Left lung (tissue), 10 donors: Measurements from ENCODE around the gene AMH. TPM values are rescaled to one million over a fixed set of nuclear protein-coding genes. Genes with fewer than 3 reads are reported as not detected.

Source experiments
- ATAC-seq: fragments of 200-7000 bp; cut with Tn5 transposase; one replicate; pipeline ENCODE4 v1.9.1; 2020; ENCODE audit warnings: moderate library complexity
- DNase-seq, 4 donors: peaks; one replicate each; pipeline ENCODE4 v3.0.0-alpha.2; 2013 to 2020
- H3K27ac ChIP-seq, 2 donors: fragments of 200-600 bp; sonication (generic) in 1 of 2; one replicate each; pipeline versions ENCODE4 v1.5.0 to v1.8.0; 2020 to 2021
- H3K27me3 ChIP-seq, 2 donors: fragments of 200-600 bp; sonication (generic) in 1 of 2; one replicate each; pipeline versions ENCODE4 v1.5.0 to v1.8.0; 2020 to 2021
- H3K36me3 ChIP-seq, 2 donors: fragments of 200-600 bp; sonication (generic) in 1 of 2; one replicate each; pipeline versions ENCODE4 v1.5.0 to v1.8.0; 2020 to 2021
- H3K4me1 ChIP-seq, 2 donors: fragments of 200-600 bp; one replicate each; pipeline ENCODE4 v1.8.0; 2021
- H3K4me3 ChIP-seq, 2 donors: fragments of 200-600 bp; sonication (generic) in 1 of 2; one replicate each; pipeline versions ENCODE4 v1.5.0 to v1.8.0; 2020 to 2021; ENCODE audit warnings: mild to moderate bottlenecking in 1 of 2
- H3K9me3 ChIP-seq, 2 donors: fragments of 200-600 bp; sonication (generic) in 1 of 2; one replicate each; pipeline versions ENCODE4 v1.5.0 to v1.8.0; 2020 to 2021
- CTCF ChIP-seq, 2 donors: fragments of 200-600 bp; sonication (generic) in 1 of 2; IDR thresholded peaks; one replicate each; pipeline versions ENCODE4 v1.5.0 to v1.8.0; 2021; ENCODE audit warnings: antibody characterized with exemption in 2 of 2
- intact Hi-C, 2 donors: fragments of 100-400 bp; cut with DNase I; formaldehyde crosslinking; loops; one replicate each; pipeline versions ENCODE4 v1.11.2 to v1.14.2; 2022
- polyA plus RNA-seq, 6 donors: library from polyadenylated mRNA; unstranded; fragments of 120-200 nt; gene quantifications; one replicate each; pipeline ENCODE4 v1.2.1, GENCODE V29; 2013; ENCODE audit not compliant: insufficient read length in 6 of 6
- total RNA-seq, 2 donors: library from RNA; stranded (reverse); fragmentation: NEBNext Ultra II Directional; extraction: Animal tissue kit (Norgen Biotek cat#: 25700); gene quantifications; one replicate each; pipeline ENCODE4 v1.2.1, GENCODE V29; 2021
- donor health status: DM: no; HTN: yes; CAD: no.
- donor health status: DM: no; HTN: no; CAD: no.

The AMH gene
- total and polyA plus RNA-seq, 8 donors, result 0.13 to 3.7 (median 1.2) TPM

GRCh38 chr19:2270423-2271233, 21.5 kb downstream of the AMH start:
- peak overlapping the region; percentile 91 to 99 for H3K27ac ChIP-seq
- H3K36me3 ChIP-seq, result peaks cover 0 to 34% of the 10 kb centered on the region in 2 donors
- peaks cover 49 to 80% of the 10 kb centered on the region in 2 donors for H3K4me1 ChIP-seq
- ATAC-seq, result peak; percentile 47
- peak overlapping the region; percentile 98 to 99 for H3K4me3 ChIP-seq
- peak; percentile 68 to 96 (median 90) for DNase-seq
- no peaks in the 10 kb centered on the region for H3K27me3 ChIP-seq
- intact Hi-C loops, result loop anchor here (5.0 to 10.0 kb wide), 2 partner anchors 33 to 114 kb away; partner anchors contain the start of genes PLEKHJ1 (in 2 of the 2) and SF3A2 (in 2 of the 2)
- TF ChIP-seq CTCF (IDR thresholded peaks at IDR 0.05), result no peak
- no peaks in the 10 kb centered on the region for H3K9me3 ChIP-seq

- H3K4me1 ChIP-seq, result peaks cover 48 to 81% of the 10 kb centered on the region in 2 donors
- no peak for ATAC-seq
Measured at GRCh38 chr19:2271234-2272103, 22.3 kb downstream of the AMH start.

GRCh38 chr19:2273356-2274184, 24.4 kb downstream of the AMH start:
- ATAC-seq, result peak; percentile 19

More at GRCh38 chr19:2271234-2272103, 22.3 kb downstream of the AMH start:
- peak in 1 of 4 donors; percentile 81 for DNase-seq
- Histone ChIP-seq H3K27ac (peak overlapping the region; percentile 91 to 99), H3K27me3 (no peaks in the 10 kb centered on the region), H3K9me3 (no peaks in the 10 kb centered on the region), H3K4me3 (peak overlapping the region; percentile 98 to 99), H3K36me3 (peaks cover 0 to 42% of the 10 kb centered on the region in 2 donors)
- no peak for TF ChIP-seq CTCF (IDR thresholded peaks at IDR 0.05)
- intact Hi-C loops, result loop anchor here (5.0 to 10.0 kb wide), 2 partner anchors 34 to 113 kb away; partner anchors contain the start of genes PLEKHJ1 (in 2 of the 2) and SF3A2 (in 2 of the 2)

More at GRCh38 chr19:2273356-2274184, 24.4 kb downstream of the AMH start:
- intact Hi-C loops, result loop anchor here (5.0 to 10.0 kb wide), 2 partner anchors 36 to 111 kb away; partner anchors contain the start of genes PLEKHJ1 (in 2 of the 2) and SF3A2 (in 2 of the 2)
- H3K27ac ChIP-seq, result peak overlapping the region; percentile 63 to 77
- DNase-seq, result peak in 3 of 4 donors; percentile 70 to 94 (median 76)
- TF ChIP-seq CTCF (IDR thresholded peaks at IDR 0.05), result peak; percentile 96 to 97
- no peaks in the 10 kb centered on the region for H3K9me3 ChIP-seq
- H3K4me3 ChIP-seq, result peak overlapping the region in 1 of 2 donors; percentile 99
- H3K36me3 ChIP-seq, result peaks cover 0 to 57% of the 10 kb centered on the region in 2 donors
- peaks cover 38 to 67% of the 10 kb centered on the region in 2 donors for H3K4me1 ChIP-seq
- H3K27me3 ChIP-seq, result no peaks in the 10 kb centered on the region
